GM19023 (cell line): Measurements from ENCODE around the gene TK1.
"Not testable (repeated sequence)": the region's sequence is repeated elsewhere in the genome, so short reads cannot be mapped to it uniquely, and the experiment has no call there.

ENCODE experiments used
- ATAC-seq: cut with Tn5 transposase; IDR thresholded peaks from one replicate; pipeline ENCODE4 v1.9.1; 2021; ENCODE audit warnings: mild to moderate bottlenecking, moderate library complexity; ENCODE audit not compliant: unreplicated experiment

The TK1 gene, protein sequence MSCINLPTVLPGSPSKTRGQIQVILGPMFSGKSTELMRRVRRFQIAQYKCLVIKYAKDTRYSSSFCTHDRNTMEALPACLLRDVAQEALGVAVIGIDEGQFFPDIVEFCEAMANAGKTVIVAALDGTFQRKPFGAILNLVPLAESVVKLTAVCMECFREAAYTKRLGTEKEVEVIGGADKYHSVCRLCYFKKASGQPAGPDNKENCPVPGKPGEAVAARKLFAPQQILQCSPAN

DNA sequence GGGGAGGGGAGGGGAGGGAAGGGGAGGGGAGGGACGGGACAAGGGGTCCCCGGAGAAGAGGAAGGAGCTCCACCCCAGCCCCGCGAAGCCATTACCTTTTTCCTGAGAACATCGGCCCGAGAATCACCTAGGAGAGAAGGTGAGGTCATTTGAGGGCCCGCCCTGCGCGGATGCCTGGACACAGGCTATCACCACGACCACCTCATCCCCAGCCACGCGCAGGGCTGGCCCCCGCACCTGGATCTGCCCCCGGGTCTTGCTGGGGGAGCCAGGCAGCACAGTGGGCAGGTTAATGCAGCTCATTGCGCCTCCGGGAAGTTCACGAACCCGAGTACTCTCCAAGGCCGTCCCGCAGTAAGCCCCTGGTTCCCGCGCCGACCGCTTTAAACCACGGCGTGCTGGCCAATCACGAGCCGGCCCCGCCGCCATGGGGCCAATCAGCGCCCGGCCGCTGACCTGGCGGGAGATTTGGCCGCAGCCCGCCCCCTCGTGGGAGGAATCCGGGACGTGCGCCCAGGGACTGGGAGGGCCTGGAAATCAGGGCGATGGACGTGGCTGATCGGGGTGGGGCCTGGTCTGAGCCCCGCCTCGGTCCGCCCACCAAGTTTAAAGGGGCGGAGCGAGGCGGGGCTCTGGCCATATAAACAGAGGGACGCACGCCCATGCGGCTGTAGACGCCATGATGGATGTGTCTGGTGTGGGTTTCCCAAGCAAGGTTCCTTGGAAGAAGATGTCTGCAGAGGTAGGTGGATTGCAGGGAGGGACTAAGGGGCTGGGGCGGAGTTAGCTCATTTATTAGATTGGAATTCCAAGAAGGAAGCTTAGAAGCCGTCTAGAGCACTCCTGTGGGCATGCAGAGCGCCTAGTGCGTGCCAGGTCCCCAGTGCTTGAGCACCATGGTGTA lies at the start of gene TK1, which contains the start of gene AFMID:
Gene TK1 (minus strand): TSS at position 361 of the 904 bp plus-strand sequence. CDS start 58 bp downstream, at position 303.
Gene AFMID (plus strand): TSS at position 671 of the 904 bp plus-strand sequence. CDS start 9 bp downstream, at position 680.
- peak; percentile 93 for ATAC-seq

GRCh38 chr17:78235885-78236284 lies 49.0 kb upstream of the TK1 start:
- ATAC-seq = no peak

DNA sequence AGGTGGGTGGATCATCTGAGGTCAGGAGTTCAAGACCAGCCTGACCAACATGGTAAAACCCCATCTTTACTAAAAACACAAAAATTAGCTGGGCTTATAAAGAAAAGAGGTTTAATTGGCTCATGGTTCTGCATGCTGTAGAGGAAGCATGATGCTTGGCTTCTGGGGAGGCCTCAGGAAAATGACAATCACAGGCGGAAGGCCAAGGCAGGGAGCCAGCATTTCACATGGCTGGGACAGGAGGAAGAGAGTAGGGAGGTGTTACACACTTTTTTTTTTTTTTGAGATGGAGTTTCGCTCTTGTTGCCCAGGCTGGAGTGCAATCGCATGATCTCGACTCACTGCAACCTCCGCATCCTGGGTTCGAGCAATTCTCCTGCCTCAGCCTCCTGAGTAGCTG lies 48.2 kb upstream of the TK1 start:
- not testable (repeated sequence) for ATAC-seq

DNA sequence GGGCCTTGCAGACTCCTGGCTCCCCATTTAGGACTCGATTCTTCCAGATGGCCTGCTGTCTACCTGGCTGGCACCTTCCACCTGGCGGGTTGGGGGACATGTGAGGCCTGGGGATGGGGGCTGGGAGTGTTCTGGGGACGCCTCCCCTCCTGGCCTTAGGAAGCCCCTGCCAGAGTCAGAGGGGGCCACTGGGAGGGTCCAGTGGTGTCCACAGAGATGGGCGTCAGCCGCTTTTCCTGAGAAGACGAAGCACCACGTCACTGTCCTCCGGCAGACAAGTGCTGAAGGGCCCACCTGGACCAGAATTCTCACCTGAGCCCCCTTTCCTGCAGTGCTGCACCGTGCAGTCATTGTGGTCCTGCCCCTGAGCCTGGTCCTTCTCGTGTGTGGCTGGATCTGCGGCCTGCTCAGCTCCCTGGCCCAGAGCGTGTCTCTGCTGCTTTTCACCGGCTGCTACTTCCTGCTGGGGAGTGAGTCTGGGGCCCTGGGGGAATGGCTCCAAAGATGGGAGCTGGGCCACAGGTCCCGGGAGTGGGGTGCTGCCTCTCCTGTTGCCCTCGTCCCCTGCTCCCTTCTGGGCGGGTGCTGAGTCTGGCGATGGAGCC lies 47.5 kb upstream of the TK1 start:
- ATAC-seq = no peak

GRCh38 chr17:78233678-78234077 lies 46.8 kb upstream of the TK1 start:
- no peak for ATAC-seq

DNA sequence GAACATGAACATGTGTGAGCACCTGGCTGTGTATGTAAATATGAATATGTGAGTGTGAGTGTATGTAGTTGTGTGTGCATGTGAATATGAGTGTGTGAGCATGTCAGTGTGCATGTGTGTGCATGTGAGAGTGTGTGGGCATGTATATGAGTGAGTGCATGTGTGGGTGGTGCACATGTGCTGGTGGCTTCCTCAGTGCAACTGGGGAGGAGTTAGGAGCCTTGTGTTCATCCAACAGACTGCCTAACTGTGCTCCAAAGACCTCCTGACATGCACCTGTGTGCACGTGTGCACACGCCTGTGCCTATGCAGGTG lies 46.0 kb upstream of the TK1 start:
- ATAC-seq = no peak

- ATAC-seq = no peak
These were observed 45.4 kb upstream of the TK1 start for GRCh38 chr17:78231991-78232858.

DNA sequence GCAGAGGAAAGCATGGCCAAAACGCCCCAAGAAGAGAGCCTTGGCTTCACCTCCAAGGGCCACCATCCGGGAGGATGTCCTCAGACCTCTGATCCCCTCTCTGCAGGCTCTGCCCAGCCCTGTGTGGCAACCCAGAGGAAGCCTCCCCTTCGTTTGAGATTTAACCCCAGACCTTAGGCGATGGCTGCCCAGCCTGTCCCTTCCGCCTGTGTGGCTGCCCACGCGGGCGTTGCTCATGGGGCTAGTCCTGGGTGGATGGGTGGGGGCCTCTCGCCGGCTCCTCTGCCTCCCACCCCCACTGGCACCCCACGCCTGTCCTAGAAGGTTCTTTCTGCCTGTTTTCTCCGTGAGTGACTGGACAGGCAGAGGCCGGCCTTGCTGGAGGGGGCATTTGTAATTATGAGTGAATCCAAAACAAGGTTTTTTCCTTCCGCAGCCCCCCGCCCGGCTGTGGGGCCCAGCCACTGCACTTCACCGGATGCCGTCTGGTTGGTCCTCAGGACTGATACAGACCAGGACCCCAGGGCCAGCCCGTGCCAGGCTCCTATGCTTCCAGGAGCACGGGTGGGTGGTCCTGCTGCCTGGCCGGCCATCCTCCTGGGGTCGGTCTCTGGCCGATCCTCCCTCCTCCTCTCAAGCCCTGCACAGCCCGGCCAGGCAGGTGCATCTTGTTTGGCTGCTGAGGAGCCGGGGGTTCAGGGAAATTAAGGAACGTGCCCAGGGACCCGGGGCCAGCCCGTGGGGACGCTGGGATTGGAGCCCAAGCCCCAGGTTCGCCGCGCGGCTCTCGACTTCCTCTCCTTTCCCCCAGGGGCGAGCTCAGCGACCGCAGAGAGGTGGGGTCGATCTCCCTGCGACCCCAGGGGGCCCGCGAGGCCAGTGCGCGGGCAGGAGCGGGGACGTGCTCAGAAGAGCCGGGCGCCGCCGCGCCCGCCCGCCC lies 44.4 kb upstream of the TK1 start, which contains the start of gene TMEM235:
Gene TMEM235 (plus strand): TSS at position 636 of the 940 bp plus-strand sequence. CDS start 393 bp downstream, outside the sequence.
- ATAC-seq = no peak

GRCh38 chr17:78230252-78230962 lies 43.6 kb upstream of the TK1 start:
- ATAC-seq = no peak

DNA sequence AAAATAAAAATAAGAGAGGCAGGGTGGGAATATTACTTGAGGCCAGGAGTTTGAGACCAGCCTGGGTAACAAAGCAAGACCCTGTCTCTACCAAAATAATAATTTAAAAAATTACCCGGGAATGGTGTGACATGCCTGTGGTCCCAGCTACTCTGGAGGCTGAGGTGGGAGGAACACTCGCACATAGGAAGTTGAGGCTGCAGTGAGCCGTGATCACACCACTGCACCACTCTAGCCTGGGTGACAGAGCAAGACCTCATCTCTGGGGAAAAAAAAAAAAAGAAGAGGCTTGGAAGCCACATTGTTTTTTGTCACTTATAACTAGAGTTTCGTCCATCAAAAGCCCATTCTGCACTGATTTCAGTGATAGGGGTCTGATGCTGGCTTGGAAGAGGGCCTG lies 41.3 kb upstream of the TK1 start:
- ATAC-seq = no peak

DNA sequence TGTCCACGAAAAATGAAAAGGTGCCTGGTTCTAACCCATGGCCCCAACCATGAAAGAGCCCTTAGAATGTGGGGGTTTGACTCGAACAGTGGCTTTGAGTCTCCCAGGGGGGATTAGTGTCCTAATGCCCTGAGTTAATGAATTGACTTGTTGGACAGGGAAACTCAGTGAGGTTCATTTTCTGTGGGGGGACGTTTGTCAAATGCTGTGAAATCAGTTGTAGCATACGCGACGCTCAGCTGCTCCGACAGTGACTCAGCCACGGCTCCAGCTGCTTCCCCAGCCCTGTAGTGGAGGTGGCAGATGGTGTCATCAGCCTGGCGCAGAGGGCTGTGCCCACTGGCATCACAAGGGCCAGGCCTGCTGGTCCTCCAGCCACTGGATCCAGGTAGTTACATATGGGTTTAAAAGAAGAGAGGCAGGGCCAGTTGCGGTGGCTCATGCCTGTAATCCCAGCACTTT lies 40.6 kb upstream of the TK1 start:
- no peak for ATAC-seq

- no peak for ATAC-seq
These were observed 40.1 kb upstream of the TK1 start for GRCh38 chr17:78226759-78227454.

GRCh38 chr17:78226055-78226758 lies 39.4 kb upstream of the TK1 start:
- ATAC-seq = no peak

- no peak for ATAC-seq
These were observed 38.4 kb upstream of the TK1 start for GRCh38 chr17:78225088-78225865.

GRCh38 chr17:78224231-78225087 lies 37.6 kb upstream of the TK1 start:
- ATAC-seq = no peak

DNA sequence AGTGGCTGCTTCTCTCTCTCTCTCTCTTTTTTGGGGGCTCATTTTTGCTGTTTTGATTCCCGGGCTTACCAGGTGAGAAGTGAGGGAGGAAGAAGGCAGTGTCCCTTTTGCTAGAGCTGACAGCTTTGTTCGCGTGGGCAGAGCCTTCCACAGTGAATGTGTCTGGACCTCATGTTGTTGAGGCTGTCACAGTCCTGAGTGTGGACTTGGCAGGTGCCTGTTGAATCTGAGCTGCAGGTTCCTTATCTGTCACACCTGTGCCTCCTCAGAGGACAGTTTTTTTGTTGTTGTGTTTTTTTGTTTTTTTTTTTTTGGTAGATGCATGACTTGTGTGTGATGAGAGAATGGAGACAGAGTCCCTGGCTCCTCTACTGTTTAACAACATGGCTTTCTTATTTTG lies 36.9 kb upstream of the TK1 start:
- ATAC-seq = no peak
